ENCODE measurements around the gene MON1B.
"Not testable (repeated sequence)": the region's sequence is repeated elsewhere in the genome, so short reads cannot be mapped to it uniquely, and the experiment has no call there.

Gene MON1B

DNA sequence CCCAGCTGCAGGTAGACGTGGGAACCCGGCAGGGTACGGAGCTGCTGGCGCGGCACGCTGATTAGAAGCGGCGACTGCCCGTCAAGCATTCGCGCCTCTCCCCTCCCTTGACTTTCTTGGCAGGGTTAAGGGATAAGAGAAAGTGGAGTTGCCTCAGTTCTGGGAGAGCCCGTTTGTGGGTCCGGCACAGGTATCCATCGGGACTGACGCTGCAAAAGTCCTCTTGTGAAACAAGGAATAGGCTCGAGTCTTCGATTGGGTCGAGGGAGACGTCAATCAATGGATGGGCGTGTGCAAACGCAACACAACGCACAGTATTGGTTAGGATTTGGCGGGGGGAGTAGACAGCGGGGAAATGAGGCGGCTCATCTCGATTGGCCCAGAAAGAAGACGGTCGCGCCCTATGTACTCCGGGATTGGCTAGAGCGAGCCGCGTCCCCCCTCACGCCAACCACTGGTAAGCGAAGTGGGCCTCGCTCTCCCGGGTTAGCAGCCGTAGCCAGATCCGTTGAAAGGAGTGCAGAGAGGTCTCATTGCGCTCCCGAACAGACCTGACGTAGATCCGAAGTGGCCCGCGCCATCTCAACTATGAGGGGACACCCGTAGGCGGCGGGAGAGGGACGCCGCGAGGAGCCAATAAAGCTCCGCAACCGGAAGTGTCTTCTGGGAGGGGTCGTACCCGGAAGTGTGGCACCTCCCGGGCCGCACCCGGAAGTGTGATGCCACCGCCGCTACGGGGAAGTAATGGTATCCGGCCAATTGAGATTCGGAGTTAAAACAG, at the start of gene MON1B:
Gene MON1B, plus strand, starts transcription at position 713 of the 781 bp plus-strand sequence. CDS start 296 bp downstream, outside the sequence.
- DNase-seq (ENCODE audit: low read depth in 2 of 2, low spot score in 1 of 2) = peak; percentile 79 to 89

DNA sequence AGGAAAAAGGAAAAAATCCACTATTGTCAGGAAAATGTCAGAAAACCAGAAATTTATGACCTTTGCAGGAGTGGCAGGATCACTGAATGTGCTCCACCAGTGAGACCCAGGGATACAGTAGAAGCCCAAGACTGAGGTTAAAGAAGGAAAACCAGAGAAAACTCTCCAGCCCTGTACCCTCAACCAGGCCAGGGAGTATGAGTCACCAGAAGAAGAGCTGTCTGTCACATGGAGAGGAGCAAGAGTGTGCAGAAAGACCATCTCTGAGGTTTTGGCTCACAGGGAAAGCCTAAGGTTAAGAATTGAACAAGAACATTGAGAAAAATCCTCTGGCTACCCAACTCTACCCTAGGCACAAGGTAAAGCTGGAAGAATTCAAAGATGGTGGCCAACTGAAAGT, 47.6 kb upstream of the MON1B start:
- DNase-seq (ENCODE audit: low read depth in 2 of 2, low spot score in 1 of 2) = no peak

DNA sequence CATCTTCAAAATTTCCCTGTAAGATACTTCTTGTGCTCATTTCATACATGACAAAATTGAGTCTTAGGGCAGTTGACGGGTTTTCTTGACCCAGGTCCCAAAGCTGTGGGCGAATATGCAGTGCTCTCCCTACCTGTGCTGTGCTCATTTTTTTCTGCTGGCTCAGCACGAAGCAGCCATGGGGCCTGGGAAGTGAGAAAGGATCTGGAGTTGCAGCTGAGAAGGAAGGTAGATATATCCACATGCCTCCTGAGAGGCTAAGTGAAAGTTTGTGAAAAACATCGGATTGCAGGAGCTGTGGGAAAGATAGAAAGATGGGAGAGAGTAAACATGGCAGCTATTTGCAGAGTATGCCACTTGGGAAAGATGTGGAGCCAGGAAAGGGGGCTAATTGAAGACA, 42.9 kb upstream of the MON1B start:
- no peak for DNase-seq (ENCODE audit: low read depth in 2 of 2, low spot score in 1 of 2)

DNA sequence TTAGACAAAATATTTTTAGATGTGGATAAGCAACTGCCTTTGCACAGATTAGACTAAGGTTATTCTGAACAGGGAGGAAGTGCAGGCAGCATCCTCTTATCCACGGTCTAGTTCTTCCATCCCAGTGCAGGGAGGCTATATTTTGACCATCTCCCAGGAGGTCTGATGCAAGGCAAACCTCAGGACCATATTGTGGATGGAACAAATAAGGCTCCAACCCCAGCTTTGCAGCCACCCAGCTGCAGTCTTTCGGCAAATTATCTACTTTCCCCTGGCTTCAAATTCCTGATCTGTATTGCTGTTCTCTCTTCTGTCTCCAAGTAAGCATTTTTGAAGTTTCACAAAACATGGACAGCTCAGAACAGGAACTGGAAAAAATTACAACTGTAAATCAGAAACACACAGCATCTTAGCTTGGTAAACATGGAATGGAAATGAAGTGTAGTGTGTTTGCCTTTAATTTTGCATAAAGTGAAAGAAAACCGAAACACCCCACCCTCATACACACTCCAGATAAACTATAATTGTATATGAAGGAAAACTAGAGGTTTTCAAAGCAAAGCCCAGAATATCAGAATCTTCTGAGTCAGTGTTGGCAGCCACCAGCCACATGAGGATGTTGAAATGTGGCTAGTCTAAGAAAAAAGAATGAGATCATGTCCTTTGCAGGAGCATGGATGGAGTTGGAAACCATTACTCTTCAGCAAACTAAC, 33.5 kb upstream of the MON1B start:
- no peak for DNase-seq (ENCODE audit: low read depth in 2 of 2, low spot score in 1 of 2)

DNA sequence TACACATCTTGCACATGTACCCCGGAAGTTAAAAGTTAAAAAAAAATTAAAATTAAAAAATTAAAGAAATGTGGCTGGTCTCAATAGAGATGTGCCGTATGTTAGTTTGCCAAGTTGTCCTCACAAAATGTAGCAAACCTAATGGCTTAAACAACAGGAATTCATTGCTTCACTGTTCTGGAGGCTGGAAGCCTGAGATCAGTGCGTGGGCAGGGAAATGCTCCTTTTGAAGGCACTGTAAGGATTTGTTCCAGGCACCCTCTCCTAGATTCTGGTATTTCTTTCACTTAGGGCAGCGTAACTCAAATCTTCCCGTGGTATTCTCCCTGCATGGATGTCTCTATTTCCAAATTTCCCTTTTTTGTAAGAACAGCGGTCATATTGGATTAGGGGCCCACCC, 32.7 kb upstream of the MON1B start:
- DNase-seq (ENCODE audit: low read depth in 2 of 2, low spot score in 1 of 2) = no peak

DNA sequence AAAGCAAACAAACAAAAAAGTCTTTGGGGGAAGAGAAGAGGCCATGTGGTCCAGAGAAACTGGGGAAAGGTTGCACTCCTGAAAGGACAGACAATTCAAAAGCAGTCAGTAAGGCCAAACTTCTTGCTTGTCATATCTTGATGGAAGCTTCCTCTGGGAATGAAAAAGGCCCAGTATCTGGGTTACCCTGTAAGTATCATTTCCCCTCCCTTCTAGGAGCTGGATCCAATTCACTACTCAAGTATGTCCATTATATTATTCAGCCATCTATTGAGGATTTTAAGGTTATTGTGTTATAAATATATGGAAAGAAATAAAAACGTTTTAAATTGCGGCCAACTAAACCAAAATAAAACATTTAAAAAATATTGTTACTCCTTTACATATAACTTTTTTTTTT, 26.0 kb upstream of the MON1B start:
- no peak for DNase-seq (ENCODE audit: low read depth in 2 of 2, low spot score in 1 of 2)

DNA sequence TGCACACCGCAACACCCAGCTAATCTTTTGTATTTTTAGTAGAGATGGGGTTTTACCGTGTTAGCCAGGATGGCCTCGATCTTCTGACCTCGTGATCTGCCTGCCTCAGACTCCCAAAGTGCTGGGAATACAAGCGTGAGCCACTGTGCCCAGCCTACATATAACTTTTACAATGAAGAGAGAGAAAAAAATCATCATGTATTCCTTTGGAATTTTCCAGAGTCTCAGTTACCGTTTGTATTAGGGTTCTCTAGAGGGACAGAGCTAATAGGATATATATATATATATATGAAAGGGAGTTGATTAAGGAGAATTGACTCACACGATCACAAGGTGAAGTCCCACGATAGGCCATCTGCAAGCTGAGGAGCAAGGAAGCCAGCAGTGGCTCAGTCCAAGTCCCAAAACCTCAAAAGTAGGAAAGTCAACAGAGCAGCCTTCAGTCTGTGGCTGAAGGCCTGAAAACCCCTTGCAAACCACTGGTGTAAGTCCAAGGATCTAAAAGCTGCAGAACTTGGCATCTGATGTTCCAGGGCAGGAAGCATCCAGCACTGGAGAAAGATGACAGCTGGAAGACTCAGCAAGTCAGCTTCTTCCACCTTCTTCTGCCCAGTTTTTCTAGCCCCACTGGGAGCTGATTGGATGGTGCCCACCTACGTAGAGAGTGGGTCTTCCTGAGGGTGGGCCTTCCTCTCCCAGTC, 25.3 kb upstream of the MON1B start:
- DNase-seq (ENCODE audit: low read depth in 2 of 2, low spot score in 1 of 2) = not testable (repeated sequence)

DNA sequence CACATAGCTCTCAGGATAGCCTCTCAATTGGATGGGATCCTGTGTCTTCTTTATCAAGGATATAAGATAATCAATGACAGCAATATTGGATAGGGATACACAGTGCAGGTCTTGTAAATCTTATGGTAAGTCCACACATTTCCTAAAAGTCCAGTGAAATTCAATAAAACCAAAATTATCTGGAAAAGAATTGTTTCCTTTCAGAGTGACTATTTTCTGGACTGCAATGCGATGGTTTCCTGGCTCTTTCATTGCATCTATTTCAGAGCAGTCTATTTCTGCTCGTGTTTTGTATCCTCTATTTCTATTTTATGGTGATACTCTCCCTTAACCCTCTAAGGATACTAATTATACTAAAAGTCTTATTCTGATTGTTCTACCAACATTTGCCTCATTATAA, 24.3 kb upstream of the MON1B start:
- no peak for DNase-seq (ENCODE audit: low read depth in 2 of 2, low spot score in 1 of 2)

DNA sequence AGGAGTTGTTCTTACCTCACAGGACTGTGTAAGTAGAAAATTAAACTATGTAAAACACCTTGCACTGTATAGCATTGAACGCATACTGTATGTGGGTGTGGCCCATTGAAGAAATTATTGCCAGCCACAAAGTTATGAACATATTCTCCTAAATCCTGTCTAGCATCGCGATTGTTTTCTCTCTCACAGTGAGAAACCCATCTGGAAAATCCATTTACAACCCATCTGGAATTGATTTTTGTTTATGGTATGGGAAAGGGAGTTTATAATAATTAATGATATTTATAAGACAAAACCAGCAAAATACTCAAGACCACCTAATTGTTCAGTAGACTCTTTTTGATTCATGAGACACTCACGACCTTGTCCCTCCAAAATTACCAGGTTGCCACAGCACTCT, 22.1 kb upstream of the MON1B start:
- no peak for DNase-seq (ENCODE audit: low read depth in 2 of 2, low spot score in 1 of 2)

DNA sequence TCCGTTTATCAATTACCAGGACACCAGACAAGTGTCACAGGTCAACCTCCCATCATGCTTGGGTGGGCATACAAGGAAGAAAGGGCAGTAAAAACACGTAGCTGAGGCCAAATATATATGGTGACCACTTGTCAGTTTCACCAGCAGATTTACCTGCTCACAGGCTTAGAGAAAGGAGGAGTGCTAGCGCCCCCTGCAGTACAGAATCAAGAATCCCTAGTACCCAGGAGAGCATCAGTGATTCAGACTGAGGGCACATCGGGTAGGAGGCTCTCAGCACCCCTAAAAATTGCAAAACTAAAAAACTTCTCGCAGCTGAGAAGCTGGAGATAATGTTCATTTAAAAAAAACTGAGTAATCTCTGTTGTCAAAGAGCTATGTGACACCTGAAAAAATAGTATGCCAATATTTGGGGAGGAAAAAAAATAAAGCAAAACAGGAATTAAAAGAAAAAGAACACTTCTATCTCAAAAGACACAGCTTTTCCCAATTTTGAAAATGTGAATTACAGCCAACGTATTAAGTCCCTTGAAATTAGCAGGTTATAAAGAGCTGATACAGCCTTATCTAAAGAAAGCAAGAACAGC, 21.2 kb upstream of the MON1B start:
- DNase-seq (ENCODE audit: low read depth in 2 of 2, low spot score in 1 of 2) = no peak

DNA sequence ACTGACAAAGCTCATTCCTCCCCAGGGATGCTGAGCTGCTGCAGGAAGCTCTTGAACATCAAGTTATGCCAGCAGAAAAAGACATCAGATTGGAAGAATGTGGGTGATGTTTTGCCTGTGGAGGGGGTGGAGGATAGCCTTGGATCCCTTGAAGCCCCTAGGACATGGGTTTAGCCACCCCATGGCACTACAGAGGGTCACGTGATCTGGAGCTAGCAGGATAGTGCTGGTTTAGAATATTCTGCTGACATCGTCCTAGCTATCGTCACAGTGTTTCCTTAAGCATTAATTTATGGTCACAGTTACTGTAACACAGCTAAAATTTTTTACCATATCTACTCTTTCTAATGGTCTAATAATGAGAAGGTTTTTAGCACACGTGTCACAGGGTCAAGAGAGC, 20.2 kb upstream of the MON1B start:
- DNase-seq (ENCODE audit: low read depth in 2 of 2, low spot score in 1 of 2) = no peak

DNA sequence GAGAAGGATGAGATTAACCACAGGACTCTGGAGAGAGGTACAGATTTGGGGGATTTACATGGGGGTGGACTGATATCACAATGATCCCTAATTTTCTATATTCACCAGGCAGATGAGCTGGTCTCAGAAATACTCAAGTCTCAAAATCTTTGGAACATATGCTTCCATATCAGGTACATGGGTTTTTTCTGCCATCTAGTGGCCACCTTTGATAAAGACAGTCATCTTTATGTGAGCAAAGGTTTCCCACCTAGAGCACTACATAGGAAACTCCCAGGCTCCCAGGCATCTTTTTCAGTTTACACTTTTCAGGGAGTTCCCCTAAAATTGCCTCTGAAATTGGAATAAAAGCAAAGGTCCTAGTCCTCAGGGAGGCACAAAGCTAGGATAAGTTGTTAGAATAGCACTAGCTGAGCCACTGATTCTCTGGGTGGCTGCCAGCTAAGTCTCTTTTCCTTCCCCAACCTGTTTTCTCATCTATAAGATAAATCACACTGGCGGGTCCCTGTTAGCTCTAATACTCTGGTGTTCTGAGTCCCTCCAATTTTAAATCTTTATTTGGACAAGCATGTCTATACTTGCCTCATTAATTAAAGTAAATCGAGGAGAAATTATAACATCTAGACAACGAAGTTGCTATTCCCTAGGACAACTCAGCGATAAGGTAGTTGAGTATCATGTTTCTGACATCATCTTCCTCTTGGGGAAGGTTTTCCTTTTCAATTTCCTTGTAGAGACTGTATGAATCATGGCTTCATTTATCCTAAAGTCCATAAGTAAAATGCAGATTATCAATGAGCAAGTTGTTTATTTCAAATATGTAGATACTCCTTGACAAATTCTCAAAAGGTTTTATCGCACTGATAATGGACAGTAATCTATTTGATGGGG, 19.0 kb upstream of the MON1B start:
- DNase-seq (ENCODE audit: low read depth in 2 of 2, low spot score in 1 of 2) = no peak

DNA sequence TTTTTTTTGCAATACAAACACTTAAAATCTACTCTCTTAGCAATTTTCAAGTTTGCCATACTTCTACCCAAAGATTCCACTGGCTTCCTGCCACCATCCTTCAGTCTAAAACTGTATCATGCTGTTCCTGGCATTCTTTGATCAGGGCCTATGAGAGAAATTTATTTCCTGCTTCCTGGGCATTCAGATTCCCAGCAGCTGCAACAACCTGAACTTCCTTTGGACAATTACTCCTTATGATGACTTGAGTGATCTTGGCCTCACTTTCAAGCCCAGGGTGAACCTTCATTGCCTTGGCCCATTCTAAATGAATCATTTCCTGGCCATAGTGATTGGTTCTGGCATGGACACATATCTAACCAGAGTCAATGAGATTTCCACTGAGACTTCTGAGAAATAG, 18.0 kb upstream of the MON1B start:
- no peak for DNase-seq (ENCODE audit: low read depth in 2 of 2, low spot score in 1 of 2)

DNA sequence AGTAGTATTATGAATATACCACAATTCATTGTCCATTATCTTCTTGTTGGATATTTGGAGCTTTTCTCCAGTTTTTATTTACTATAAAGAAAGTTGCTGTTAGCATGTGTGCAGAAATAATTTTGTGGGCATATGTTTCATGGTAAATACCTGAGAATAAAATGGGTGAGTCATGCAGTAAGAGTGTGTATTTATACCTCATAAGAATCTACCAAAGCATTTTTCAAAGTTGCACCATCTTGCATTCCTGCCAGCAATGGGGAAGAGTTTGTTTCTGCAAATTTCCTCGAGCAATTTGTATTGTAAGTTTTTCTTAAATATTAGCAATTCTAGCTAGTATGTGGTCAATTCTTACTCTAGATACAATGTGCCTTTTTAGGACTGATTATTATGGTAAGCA, 7.9 kb upstream of the MON1B start:
- no peak for DNase-seq (ENCODE audit: low read depth in 2 of 2, low spot score in 1 of 2)

DNA sequence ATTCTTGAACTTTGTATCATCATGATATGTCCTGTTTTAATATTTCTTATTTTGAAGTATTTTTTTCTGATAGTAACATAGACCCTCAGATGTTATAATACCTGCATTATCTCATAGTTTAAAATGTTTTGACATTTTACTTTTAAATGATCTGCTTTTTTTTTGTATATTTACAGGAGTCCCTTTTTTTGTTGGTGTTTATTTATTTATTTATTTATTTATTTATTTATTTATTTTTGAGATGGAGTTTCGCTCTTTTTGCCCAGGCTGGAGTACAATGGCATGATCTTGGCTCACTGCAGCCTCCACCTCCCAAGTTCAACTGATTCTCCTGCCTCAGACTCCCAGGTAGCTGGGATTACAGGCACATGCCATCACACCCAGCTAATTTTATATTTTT, 4.7 kb upstream of the MON1B start:
- not testable (repeated sequence) for DNase-seq (ENCODE audit: low read depth in 2 of 2, low spot score in 1 of 2)

DNA sequence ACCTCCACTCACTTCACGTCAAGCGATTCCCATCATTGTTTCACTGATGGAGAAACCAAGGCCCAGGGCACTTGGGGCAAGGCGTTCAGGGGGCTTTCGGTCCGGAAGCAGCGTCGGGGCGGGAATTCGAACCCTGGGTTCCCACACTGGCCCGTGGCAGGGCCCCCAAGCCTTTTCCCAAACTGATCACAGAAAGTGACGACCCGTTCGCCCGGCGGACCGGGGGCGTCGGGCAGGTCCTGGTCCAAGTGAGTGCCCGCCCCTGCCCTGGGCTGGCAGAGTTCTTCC, 856 bp upstream of the MON1B start:
- no peak for DNase-seq (ENCODE audit: low read depth in 2 of 2, low spot score in 1 of 2)

DNA sequence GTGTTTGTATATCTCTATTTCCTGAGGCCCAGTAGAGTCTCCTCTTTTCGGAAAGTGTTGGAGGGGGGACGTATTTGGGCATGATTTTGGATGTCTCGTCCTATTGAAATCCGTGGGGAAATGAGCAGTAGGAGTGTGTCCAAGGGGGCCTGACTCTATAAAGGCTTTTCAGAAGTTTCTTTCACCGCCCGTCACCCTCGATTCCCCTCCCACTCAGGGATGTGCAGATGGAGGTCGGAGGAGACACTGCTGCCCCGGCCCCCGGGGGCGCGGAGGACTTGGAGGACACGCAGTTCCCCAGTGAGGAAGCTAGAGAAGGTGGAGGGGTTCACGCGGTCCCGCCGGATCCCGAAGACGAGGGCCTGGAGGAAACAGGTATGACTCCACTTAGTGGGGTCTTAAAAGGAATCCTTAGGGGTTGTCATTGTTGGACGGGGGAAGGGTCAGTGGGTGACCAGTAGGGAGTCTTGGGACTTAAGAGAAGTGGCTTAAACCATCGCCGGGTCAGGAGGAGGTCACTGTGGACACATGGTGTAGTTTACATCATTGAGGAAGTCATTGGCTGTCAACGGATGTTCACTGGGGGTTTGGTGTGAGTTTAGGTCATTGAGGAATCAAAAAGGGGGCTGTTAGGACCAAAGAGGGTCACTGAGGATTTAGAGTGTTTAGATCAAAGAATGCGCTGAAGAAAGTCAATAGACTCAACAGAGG, 424 bp downstream of the MON1B start:
- peak in 1 of 2 donors; percentile 17 for DNase-seq (ENCODE audit: low read depth in 2 of 2, low spot score in 1 of 2)

DNA sequence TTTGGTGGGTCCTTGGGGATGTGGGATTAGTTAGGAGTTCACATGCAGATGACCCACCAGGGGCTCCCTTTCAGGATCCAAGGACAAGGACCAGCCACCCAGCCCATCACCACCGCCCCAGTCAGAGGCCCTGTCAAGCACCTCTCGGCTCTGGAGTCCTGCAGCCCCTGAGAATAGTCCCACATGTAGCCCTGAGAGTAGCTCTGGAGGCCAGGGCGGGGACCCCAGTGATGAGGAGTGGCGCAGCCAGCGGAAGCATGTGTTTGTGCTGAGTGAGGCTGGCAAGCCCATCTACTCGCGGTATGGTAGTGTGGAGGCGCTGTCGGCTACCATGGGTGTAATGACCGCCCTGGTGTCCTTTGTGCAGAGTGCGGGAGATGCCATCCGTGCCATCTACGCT, 2.4 kb downstream of the MON1B start:
- no peak for DNase-seq (ENCODE audit: low read depth in 2 of 2, low spot score in 1 of 2)

DNA sequence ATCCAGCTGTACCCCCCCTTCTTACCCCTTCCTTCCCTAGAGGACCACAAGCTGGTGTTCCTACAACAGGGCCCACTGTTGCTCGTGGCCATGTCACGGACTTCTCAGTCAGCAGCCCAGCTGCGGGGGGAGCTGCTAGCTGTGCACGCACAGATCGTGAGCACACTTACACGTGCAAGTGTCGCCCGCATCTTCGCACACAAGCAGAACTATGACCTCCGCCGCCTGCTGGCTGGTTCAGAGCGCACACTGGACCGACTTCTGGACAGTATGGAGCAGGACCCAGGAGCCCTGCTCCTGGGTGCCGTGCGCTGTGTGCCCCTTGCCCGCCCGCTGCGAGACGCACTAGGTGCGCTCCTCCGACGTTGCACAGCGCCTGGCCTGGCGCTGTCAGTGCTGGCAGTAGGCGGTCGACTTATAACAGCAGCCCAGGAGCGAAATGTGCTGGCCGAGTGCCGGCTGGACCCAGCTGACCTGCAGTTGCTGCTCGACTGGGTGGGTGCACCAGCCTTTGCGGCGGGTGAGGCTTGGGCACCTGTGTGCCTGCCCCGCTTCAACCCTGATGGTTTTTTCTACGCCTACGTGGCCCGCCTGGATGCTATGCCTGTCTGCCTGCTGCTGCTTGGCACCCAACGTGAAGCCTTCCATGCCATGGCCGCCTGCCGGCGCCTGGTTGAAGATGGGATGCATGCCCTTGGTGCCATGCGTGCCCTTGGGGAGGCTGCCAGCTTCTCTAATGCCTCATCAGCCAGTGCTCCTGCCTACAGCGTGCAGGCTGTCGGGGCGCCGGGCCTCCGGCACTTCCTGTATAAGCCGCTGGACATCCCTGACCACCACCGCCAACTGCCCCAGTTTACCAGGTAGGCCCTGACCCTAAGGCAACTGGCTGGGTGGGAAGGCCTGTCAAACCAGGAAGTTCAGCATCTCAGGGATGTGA, 3.6 kb downstream of the MON1B start:
- DNase-seq (ENCODE audit: low read depth in 2 of 2, low spot score in 1 of 2) = no peak

All from stimulated activated CD8-positive, alpha-beta memory T cell treated with anti-CD3 and anti-CD28 coated beads, Interleukin-4, amount 100 ng/mL, for 1 hour (primary cell).